HG02938 (cell line): ENCODE data around the gene CYFIP1.

Source experiments
- ATAC-seq: cut with Tn5 transposase; IDR thresholded peaks from one replicate; pipeline ENCODE4 v1.9.1; 2021; ENCODE audit warnings: mild to moderate bottlenecking, moderate library complexity; ENCODE audit not compliant: unreplicated experiment

The CYFIP1 gene

DNA sequence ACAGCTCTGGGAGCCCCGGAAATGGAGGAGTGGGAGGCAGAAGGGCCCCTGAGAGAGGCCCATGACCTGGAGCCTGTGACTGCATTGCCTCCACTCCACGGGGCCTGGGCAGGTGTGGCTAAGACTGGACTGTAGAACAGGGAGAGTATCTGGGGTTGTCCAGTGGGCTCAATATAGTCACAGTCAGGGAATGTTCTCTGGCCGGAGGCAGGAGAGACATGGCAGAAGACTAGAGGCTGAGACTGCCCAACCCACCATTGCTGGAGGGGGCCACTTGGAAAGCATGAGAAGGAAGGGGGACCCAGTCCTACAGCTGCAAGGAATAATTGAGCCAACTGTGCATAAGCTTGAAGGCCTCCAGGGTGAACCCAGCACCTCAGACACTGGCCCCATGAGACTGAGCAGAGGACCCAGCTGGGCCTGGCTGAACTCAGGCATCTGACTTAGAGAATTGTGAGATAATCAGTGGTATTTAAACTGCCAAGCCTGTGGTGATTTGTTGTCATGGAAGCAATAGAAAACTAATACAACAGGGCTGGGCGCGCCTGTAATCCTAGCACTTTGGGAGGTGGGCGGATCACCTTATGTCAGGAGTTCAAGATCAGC is 108.6 kb downstream of the CYFIP1 start:
- no peak for ATAC-seq

DNA sequence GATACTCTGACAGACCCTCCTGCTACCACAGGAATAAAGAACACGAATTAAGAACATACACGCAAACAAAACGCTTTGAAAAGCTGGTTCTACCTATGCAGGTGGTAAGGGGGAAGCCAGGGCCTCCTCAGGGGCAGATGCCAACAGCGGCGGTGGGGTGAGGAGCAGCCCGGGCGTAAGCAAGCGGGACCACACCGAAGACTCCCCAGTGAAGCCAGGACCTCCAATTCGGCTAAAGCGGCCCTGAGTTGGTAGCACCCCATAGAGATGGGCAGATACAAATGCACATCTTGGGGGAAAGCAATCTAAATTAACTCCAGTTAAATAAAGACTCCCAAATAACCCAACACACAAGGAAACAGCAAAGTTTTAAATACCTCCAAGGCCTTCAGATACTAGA is 109.3 kb downstream of the CYFIP1 start:
- ATAC-seq = no peak

DNA sequence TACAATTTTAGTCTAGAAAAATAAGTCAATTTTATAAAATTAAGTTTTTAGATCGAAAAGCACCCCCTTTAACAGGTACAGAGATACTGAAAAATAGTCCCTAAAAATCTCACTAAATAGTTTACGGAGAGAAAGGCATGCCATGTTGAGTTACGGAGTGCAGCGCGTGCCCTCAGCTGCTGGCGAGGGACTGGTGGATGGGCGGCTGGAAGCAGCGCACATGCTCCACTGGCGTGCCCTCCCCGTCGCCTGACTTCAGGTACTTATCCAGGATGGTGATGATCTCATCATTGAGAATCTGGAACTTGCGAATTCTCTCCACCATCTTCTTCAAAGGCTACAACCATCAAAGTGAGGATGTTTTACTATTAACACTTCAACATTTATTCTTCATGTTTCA is 110.3 kb downstream of the CYFIP1 start:
- no peak for ATAC-seq

DNA sequence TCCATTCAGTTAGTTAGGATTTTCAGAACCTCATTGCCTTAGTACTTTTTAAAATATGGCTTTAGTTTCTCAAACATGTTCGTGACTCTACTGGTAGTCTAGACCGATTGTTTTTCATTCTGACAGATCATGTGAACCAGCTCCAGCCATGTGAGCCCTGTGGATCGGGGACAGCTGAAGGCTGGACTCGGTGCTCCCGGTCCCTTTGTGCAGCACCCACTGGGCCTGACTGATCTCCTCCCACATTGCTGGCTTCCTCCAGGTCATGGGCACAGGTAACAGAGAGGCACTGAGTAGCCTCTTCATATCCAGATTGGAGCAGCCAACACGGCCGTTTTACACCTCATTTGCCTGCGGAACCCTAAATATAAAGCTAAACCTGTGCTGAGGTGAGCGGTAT is 111.2 kb downstream of the CYFIP1 start:
- ATAC-seq = no peak

DNA sequence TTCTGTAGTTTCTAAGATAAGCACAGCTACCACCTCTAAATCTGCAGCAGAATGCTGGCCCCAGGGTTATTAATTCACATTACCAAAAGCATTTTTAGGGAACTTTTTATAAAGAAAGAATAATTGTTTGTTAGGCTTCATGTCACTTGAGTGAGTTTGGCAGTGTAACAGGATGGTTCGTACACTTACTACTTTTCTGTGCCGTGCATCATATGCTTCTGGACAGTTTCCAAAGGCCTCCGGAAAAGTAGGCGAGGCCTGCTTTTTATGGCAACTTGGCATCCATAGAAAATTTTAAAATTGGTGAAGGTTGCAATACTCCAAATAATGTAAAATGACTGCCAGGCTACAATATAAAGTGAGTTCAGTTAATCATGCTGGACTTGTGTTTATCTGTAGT is 111.7 kb downstream of the CYFIP1 start:
- no peak for ATAC-seq

DNA sequence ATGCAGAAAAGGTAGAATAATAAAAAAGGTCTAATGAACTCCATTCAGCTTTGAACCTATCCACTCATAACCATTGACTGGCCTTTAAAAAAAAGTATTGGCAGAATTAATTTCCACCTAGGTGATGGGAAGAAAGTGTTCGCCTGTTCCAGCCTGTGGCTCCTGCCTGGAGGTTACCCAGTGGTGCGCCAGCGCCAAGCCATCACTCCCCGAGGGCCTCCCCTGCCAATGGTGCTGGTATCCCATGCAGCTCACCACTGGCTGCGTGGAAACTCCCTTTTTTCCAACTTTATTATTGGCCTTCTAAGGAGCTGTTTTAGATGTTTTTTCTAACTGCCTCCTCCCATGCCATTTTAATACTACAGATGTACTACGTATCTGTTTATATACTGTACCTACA is 112.3 kb downstream of the CYFIP1 start:
- ATAC-seq = no peak

DNA sequence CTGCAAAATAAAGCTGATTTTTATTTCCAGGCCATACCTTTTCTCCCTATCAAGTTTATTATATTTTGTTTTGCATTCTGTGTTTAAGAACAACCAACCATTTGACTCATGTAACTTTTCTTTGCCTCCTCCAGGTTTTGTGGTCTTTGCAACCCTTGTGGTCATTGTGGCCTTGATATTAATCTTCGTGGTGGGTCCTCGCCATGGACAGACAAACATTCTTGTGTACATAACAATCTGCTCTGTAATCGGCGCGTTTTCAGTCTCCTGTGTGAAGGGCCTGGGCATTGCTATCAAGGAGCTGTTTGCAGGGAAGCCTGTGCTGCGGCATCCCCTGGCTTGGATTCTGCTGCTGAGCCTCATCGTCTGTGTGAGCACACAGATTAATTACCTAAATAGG is 114.1 kb downstream of the CYFIP1 start:
- ATAC-seq = no peak

DNA sequence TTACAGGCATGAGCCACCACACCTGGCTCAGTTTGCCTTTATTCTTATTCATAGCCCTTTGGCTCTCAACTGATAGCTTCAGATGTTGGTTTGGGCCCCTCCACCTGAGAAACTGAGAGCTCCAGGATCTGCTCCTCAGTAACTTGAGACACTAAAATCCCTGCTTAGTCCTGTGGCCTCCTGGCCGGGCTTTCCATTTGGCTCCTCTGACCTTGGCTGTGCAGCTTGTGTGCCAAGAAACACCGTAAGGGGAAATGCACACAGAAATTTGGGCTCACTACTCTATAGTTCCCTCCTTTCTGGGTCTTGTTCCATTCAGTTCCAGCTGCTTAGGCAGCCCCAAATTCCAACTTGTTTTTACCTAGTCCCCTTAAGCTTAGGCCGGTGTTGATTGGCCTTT is 116.8 kb downstream of the CYFIP1 start:
- no peak for ATAC-seq

DNA sequence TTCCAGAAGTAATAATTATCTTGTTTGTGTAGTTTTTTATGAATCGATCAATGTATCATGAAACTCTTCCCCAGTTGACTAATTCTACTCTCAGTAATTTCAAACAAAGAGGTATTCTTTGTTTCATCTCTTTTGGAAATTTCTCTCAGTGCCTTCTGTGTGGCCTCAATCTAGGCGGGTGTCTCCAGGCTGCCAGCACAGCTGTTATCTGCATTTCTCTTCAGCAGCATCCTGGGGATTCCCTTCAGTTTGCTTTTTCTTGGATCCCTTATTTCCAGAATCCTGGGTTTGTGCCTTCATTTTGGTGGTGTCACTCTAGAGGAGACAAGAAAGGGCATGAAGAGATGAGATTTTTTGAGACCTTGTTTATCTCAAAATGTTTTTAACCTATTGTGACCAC is 119.0 kb downstream of the CYFIP1 start:
- no peak for ATAC-seq

DNA sequence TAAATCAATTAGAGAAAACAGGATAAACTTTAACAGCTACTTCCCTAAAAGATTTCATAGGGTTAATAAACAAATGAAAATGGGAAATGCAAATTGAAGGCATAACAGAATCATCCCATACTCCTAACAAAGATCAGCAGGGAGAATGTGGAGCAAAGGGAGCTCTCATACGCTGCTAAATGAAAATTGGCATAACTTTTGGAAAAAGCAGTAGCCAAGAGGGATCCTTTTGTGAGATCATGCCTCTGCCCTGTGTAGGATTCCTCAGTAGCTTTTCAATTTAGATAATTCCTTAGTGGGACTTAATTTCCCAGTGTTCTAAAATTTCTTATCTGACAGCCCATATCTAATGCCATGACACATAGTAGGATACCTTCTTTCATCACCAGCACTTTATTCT is 123.5 kb downstream of the CYFIP1 start:
- ATAC-seq = no peak

DNA sequence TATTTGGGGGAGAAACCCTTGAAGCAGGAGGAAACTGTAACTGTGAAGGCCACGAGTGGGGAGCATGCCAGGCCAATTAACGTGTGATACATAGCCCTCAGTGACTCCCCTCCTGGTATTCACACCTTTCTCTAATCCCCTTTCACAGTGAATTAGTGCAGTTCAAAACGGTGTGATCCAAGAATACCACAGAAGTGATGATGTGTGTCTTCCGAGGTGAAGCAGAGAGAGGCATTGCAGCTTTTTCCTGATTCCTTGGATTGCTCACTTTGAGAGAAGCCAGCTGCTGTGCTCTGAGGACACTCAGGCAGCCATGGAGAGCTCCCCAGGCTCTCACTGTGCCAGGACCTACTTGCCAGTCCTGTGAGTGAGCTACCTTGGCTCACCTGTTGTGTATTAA is 124.4 kb downstream of the CYFIP1 start:
- ATAC-seq = no peak

DNA sequence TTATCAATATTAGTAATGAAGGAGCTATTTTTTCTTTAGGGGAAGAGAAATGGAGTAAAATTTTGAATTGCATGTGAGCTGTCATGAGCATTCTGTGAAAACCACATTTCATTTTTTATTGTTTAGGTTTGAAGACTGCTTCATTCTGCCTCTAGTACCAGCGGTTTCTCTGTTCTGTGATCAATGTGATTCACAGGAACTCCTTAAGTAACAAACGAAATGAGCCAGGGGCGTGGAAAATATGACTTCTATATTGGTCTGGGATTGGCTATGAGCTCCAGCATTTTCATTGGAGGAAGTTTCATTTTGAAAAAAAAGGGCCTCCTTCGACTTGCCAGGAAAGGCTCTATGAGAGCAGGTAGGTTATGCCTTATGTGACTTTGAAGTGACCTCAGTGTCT is 128.7 kb downstream of the CYFIP1 start:
- ATAC-seq = no peak

DNA sequence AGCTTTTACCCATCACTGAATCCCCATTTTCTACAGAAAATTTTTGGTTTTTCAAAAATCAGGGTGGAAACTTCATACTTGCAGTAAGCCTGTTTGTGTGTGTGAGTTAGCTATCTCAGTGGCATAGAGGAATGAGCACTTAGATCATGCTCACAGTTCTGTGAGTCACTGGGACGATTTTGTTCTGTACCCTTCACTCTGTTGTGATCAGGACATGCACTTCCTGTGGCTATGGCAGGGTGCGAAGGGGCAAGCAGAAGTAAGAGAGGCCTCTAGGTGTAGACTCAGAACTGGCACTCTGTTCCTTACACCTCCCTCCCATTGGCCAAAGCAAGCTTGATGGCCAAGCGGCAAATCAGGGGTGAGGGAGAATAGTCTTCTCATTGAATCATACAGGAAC is 130.1 kb downstream of the CYFIP1 start:
- no peak for ATAC-seq

DNA sequence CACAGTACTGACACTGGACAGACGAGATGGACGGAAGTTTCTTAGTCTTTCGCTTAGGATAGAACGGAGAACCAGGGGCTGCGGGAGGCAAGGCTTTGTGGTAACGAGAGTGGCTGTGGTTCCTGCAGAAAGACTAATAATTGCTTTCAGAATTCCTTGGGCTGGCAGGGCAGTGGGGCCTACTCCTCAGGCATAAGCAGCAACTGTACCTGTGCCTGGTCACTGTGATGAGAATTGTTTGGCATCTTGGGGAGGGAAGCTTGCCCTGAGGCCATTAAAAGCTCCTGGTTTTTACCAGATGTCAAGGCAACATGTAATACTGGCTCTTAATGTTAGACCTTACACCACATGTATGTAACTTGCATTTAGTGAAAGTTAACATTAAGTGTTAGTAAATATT is 134.1 kb downstream of the CYFIP1 start:
- no peak for ATAC-seq

DNA sequence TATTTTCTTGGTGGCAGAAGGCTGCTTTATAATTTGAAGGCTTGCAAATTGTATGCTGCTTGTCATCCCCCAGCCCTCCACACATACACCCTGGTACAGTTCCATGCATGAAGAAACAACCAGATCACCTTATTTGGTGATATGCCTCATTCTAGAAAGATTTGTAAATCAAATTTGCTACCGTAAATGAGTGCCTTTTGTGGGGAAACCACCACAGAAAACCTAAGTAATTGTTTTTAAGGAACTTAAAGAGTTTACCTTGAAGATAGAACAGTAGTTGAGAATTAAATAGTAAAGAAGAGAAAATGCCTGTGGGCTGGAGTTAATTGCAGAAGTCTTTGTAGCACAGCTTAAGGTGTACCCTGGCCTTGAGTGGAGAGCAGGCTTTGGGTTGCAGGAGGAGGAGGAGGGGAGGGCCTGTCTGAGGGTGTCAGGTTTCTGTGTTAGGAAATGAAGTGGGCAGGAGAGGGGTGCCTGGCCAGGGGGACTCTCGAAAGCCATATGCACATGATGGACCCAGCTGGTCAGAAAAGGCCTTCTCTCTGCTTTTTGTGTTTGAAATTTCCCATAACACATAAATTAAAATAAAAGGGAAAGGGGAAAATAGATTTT is 134.8 kb downstream of the CYFIP1 start:
- no peak for ATAC-seq

DNA sequence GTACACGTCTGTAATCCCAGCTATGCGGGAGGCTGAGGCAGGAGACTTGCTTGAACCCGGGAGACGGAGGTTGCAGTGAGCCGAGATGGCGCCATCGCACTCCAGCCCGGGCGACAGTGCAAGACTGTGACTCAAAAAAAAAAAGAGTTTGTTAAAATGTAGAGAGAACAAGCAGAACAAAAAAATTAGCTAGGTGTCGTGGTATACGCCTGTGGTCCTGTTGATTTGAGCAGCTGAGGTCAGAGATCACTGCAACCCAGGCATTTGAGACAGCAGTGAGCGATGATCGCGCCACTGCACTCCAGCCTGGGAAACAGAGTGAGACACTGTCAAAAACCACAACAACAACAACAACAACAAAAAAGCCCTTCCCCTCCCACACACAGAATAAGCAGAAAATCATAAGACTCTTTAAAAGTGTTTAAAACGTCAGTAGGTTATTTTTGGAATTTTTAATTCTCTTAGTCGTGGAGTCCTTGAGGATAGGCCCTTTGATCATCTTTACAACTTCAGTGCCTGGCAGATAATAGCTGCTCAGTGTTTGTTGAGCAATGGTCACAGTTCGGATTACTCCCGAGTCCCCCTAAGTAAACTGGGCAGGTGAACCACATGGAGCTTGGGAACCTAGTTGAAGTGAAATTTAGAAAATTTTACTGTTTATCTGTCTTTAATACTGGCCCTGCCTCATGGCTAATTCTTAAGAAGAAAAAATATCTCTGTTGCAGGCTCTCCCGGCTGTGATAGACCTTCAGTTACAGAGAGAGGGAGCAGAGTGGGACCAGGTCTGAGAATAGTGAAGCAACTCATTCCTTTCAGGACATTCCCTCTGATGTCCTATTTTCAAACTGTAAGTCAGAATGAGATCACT is 135.5 kb downstream of the CYFIP1 start:
- ATAC-seq = no peak

DNA sequence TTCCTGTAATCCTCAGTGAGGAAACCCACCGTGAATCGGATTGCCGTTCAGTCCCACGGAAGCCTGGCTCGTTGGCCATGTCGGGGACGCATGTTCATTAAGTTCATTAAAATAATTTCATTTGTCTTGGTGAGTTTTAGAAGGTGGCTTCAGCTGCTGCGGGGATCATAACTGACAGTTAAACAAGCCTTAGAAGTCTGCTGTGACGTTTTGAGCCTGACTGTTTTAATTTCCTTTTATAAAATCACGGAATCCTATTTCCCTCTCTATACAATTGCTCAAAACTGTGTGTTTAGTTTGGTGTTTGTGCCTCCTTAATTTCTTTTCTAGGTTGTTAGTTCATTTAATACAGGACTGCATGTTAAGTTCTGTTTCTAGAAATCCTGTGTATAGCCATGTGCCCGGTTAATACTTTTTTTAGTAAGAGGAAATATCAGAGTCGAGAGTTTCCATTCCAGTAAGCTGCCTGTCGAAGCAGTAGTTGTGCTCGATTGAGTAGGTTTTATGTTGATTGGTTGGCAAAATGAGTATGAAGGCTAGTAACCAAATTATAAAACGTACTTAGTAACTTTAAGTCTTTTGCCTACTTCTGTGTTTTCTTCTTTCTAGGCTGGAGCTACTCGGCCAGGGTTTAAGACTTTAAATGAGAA is 141.0 kb downstream of the CYFIP1 start:
- ATAC-seq = no peak

DNA sequence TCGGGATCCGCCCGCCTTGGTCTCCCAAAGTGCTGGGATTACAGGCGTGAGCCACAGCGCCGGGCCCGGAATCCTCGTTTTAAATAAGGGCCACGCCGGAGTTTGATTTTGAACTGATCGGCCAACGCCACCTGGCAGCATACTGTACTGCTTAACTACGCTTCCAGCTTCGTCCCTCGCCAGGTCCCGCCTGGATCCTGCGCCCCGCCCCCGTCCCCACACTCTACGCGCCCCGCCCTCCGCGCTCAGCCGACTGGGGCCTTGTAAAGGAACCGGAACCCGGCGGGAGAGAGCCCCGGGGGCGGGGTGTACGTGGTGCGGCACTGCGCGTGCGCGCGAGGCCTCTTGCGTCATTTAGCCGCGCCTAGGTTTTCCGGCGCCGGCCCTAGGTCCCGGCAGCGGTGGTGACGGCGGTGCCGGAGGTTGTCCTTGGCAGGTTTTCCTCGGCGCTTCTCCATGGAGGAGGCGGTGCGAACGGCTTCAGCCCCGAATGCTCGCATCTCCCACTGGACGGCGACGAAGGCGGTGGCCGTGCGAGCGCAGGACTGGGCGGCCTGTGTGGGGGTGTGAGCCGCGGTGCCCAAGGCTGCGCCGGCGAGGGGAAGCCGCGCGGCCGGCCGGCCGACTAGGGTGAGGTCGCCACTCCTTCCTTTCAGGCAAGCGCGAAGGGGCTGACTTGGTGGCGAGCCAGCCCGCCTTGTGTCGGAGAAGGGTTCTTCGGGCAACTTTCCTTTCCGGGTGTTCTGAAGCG is 141.7 kb downstream of the CYFIP1 start, which contains the start of gene NIPA2:
NIPA2 (plus strand) TSS at position 375 of the 751 bp plus-strand sequence. CDS start 13,066 bp downstream, outside the sequence.
- peak; percentile 72 for ATAC-seq

DNA sequence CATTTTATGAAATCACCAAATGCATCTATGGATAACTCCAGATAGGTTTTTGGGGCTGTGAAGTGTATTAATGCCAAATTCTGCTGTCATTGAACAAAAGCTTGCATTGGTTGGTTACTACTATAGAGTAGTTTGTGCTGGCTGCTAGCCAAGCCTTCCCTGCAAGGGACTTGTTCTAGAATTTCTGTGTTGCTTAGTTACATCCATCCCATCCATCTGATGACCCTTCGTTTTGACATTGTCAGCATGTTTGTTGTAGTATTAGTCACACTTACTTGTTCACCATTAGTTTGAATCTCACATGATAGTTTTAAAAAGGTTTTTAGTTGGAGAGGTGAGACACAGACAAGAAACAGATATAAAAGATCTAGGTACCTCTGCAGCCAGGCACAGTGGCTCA is 148.7 kb downstream of the CYFIP1 start:
- no peak for ATAC-seq

DNA sequence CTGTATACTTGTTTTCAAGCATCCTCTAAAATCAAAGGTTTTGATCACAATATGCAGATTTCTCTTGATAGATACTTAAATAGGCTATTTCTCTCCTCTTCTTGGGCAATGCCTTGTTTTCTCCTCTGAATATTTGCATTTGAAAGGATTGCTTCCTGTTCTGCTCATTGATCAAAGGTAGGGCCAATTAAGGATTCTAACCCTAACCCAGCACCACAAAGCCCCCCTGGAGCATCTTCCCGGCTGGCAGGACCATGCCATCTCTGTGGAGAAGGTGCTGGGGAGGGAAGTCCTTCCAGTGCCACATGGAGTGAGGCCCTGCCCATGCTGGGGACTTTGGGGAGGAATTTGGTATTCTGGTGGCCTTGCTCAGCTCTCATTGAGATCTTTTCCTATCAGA is 153.0 kb downstream of the CYFIP1 start:
- no peak for ATAC-seq
